Upper lobe of left lung (tissue), 6 donors: ENCODE results near the gene WRNIP1. TPM values are rescaled to one million over a fixed set of nuclear protein-coding genes. Genes with fewer than 3 reads are reported as not detected.

ENCODE experiments used
- ATAC-seq, 2 donors: fragments of 200-7000 bp; cut with Tn5 transposase; one replicate each; pipeline ENCODE4 v1.9.1; 2022; ENCODE audit warnings: mild to moderate bottlenecking in 2 of 2, moderate library complexity in 2 of 2; ENCODE audit not compliant: low FRiP score in 2 of 2
- DNase-seq, 2 donors: peaks; one replicate each; pipeline ENCODE4 v3.0.0-alpha.2; 2019 to 2020
- H3K27ac ChIP-seq, 4 donors: fragments of 200-600 bp; sonication (generic); one replicate each; pipeline ENCODE4 v1.5.1; 2016 to 2019
- H3K27me3 ChIP-seq, 4 donors: fragments of 200-600 bp; sonication (generic); one replicate each; pipeline ENCODE4 v1.5.1; 2017 to 2019
- H3K36me3 ChIP-seq, 4 donors: fragments of 200-600 bp; sonication (generic); one replicate each; pipeline ENCODE4 v1.5.1; 2016 to 2019
- H3K4me1 ChIP-seq, 4 donors: fragments of 200-600 bp; sonication (generic); one replicate each; pipeline ENCODE4 v1.5.1; 2018 to 2019
- H3K4me3 ChIP-seq, 4 donors: fragments of 200-600 bp; sonication (generic); one replicate each; pipeline ENCODE4 v1.5.1; 2017 to 2019; ENCODE audit warnings: mild to moderate bottlenecking in 2 of 4, moderate library complexity in 1 of 4
- H3K9me3 ChIP-seq, 4 donors: fragments of 200-600 bp; sonication (generic); one replicate each; pipeline ENCODE4 v1.5.1; 2018 to 2019
- CTCF ChIP-seq, 6 experiments: fragments of 450-650 bp in 4 of 6; fragments of 200-600 bp in 2 of 6; sonication (generic) in 2 of 6; IDR thresholded peaks; one replicate each; pipeline ENCODE4 v1.5.1; 2016 to 2019; ENCODE audit warnings: antibody characterized with exemption in 6 of 6
- EP300 ChIP-seq, 4 donors: sonication (generic); formaldehyde crosslinking; IDR thresholded peaks; one replicate each; pipeline ENCODE4 v1.5.1; 2017; ENCODE audit warnings: antibody characterized with exemption in 4 of 4, control low read depth in 2 of 4
- POLR2A ChIP-seq, 4 donors: fragments of 450-650 bp; IDR thresholded peaks; one replicate each; pipeline ENCODE4 v1.5.1; 2016 to 2017; ENCODE audit warnings: antibody characterized with exemption in 4 of 4, mild to moderate bottlenecking in 2 of 4
- POLR2AphosphoS5 ChIP-seq, 2 donors: sonication (generic); formaldehyde crosslinking; IDR thresholded peaks; one replicate each; pipeline ENCODE4 v1.5.1; 2017; ENCODE audit warnings: antibody characterized with exemption in 2 of 2
- WGBS, 2 donors: methylation state at CpG; one replicate each; pipeline ENCODE4 v1.1.5; 2017 to 2018; 5-methylcytosine and 5-hydroxymethylcytosine counted together
- total RNA-seq, 6 donors: library from RNA; depleted of rRNA in 4 of 6; stranded (reverse); fragments of >200 nt in 4 of 6; gene quantifications; one replicate each; pipeline versions ENCODE4 v1.1.0 to v1.2.1, GENCODE V29; 2016 to 2021
- donor health status: DM: no; HTN: no; CAD: no; lungs with moderate emphysema.
- donor health status: DM: no; HTN: yes; CAD: no; lungs with severe emphysema.

Gene WRNIP1
- total RNA-seq, 6 donors from 2014 or later: 38.7 to 101 (median 59.2) TPM

DNA sequence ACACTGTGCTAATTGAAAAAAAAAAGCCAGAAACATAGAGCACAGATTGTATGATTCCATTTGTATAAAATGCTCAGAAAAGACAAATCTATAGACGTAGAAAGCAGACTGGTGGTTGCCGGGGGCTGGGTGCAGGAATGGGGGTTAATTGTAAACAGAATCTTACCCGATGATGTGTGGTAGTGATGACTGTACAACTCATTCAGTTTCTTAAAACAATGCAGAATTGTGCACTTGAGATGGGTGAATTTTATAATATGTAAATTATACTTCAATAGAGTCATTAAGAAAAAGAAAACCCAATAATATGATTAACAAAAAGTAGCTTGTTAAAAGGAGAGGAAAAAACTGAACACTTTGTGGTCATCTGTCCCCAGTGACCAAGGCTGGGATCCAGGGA, 10.8 kb upstream of the WRNIP1 start:
- Histone ChIP-seq H3K27me3 (no peaks in the 10 kb centered on the region), H3K4me3 (no peak overlapping the region)
- 79 to 85% methylated on average over 2 to 3 of the region's 3 CpGs for WGBS, 2 donors

GRCh38 chr6:2754911-2755310, 10.3 kb upstream of the WRNIP1 start:
- H3K4me3 ChIP-seq: no peak overlapping the region
- TF ChIP-seq POLR2A (IDR thresholded peaks at IDR 0.05) (no peak), POLR2AphosphoS5 (IDR thresholded peaks at IDR 0.05) (no peak), CTCF (IDR thresholded peaks at IDR 0.05) (no peak)
- H3K9me3 ChIP-seq: no peaks in the 10 kb centered on the region
- no peak for DNase-seq
- ATAC-seq: no peak
- WGBS, 2 donors: 89 to 94% methylated on average over 1 of the region's 1 CpG
- peaks cover under 1 to 5% (median 4%) of the 10 kb centered on the region in 4 donors for H3K4me1 ChIP-seq
- H3K27me3 ChIP-seq: no peaks in the 10 kb centered on the region
- H3K36me3 ChIP-seq: no peaks in the 10 kb centered on the region
- no peak overlapping the region for H3K27ac ChIP-seq

More for the DNA sequence above, 10.8 kb upstream of the WRNIP1 start:
- DNase-seq (no peak), ATAC-seq (no peak)
- Histone ChIP-seq H3K9me3 (no peaks in the 10 kb centered on the region), H3K36me3 (no peaks in the 10 kb centered on the region), H3K4me1 (peaks cover 4 to 8% (median 6%) of the 10 kb centered on the region in 4 donors), H3K27ac (no peak overlapping the region)
- TF ChIP-seq POLR2AphosphoS5 (IDR thresholded peaks at IDR 0.05) (no peak), POLR2A (IDR thresholded peaks at IDR 0.05) (no peak), EP300 (IDR thresholded peaks at IDR 0.05) (no peak)

DNA sequence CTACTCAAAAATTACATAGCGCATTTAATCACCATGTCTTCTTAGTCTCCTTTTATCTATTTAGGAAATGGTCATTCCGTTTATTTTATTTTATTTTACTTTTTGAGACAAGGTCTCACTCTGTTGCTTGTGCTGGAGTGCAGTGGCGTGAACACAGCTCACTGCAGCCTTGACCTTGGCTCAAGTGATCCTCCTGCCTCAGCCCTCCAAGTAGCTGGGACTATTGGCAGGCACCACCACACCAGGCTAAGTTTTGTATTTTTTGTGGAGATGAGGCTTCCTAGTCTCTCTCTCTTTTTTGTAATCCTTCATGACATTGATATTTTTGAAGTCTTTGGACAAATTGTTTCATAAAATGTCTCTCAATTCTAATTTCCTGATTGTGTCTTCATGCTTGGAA, 9.7 kb upstream of the WRNIP1 start:
- Histone ChIP-seq H3K4me1 (no peaks in the 10 kb centered on the region), H3K4me3 (no peak overlapping the region), H3K9me3 (no peaks in the 10 kb centered on the region), H3K27ac (no peak overlapping the region), H3K36me3 (no peaks in the 10 kb centered on the region), H3K27me3 (no peaks in the 10 kb centered on the region)
- TF ChIP-seq POLR2A (IDR thresholded peaks at IDR 0.05): no peak
- TF ChIP-seq EP300 (IDR thresholded peaks at IDR 0.05): no peak
- no peak for TF ChIP-seq CTCF (IDR thresholded peaks at IDR 0.05)
- no peak for TF ChIP-seq POLR2AphosphoS5 (IDR thresholded peaks at IDR 0.05)
- DNase-seq (no peak), ATAC-seq (no peak)
- 88 to 92% methylated on average over 3 of the region's 3 CpGs for WGBS, 2 donors

- Histone ChIP-seq H3K27me3 (no peaks in the 10 kb centered on the region), H3K4me1 (no peaks in the 10 kb centered on the region), H3K27ac (no peak overlapping the region), H3K4me3 (no peak overlapping the region), H3K36me3 (no peaks in the 10 kb centered on the region), H3K9me3 (no peaks in the 10 kb centered on the region)
- ATAC-seq: no peak
- 63 to 81% methylated on average over 2 of the region's 2 CpGs for WGBS, 2 donors
- no peak for DNase-seq
- TF ChIP-seq POLR2AphosphoS5 (IDR thresholded peaks at IDR 0.05): no peak
- TF ChIP-seq POLR2A (IDR thresholded peaks at IDR 0.05): no peak
- no peak for TF ChIP-seq EP300 (IDR thresholded peaks at IDR 0.05)
These were observed 9.0 kb upstream of the WRNIP1 start for GRCh38 chr6:2756241-2756640.

DNA sequence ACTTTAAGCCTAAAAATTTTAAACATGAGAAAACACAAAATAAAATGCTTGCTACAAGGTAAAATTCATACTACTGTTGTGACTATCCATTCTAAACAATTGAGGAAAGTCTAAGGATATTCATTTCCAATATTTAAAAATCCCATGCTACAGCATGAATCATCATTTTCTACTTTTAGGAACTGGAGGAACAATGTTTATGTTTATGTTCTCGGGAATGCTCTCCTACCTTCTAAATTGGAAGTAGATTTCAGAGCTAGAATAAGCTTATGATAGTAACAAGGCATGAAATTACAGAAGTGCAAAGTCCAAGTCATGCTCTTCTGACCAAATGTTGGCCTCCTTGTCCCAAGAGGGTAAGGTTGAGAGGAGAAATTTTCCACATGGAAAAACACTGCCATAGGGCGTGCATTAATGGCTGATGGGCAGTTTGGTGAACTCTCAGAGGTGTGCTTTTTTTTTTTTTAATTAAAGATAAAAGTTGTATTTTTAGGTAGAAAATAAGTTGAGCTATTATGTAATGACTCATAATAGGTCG, 8.4 kb upstream of the WRNIP1 start:
- Histone ChIP-seq H3K9me3 (no peaks in the 10 kb centered on the region), H3K4me1 (no peaks in the 10 kb centered on the region), H3K27ac (no peak overlapping the region), H3K27me3 (no peaks in the 10 kb centered on the region), H3K4me3 (no peak overlapping the region), H3K36me3 (no peaks in the 10 kb centered on the region)
- WGBS, 2 donors: 83 to 84% methylated on average over 3 of the region's 3 CpGs
- DNase-seq: no peak
- TF ChIP-seq POLR2A (IDR thresholded peaks at IDR 0.05): no peak
- TF ChIP-seq POLR2AphosphoS5 (IDR thresholded peaks at IDR 0.05): no peak
- TF ChIP-seq CTCF (IDR thresholded peaks at IDR 0.05): no peak
- no peak for TF ChIP-seq EP300 (IDR thresholded peaks at IDR 0.05)
- ATAC-seq: no peak

DNA sequence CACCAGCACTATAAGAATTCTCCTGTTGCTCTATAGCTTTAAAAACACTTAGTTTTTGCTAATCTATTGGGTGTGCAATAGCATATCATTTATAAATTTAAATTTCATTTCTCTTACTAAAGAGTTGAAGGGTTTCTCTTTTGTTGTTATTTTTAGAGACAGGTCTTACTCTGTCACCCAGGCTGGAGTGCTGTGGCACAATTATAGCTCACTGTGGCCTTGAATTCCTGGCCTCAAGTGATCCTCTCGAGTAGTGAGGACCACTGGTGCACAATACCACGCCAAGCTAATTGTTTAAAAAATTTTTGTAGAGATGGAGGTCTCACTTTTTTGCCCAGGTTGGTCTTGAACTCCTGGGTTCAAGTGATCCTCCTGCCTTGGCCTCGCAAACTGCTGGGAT, 6.2 kb upstream of the WRNIP1 start:
- ATAC-seq (no peak), DNase-seq (no peak)
- no peaks in the 10 kb centered on the region for H3K27me3 ChIP-seq
- no peak overlapping the region for H3K4me3 ChIP-seq
- H3K9me3 ChIP-seq: no peaks in the 10 kb centered on the region
- H3K36me3 ChIP-seq: no peaks in the 10 kb centered on the region
- H3K4me1 ChIP-seq: peaks cover 0 to under 1% (median 0%) of the 10 kb centered on the region in 4 donors
- H3K27ac ChIP-seq: no peak overlapping the region
- 70 to 86% methylated on average over 3 of the region's 3 CpGs for WGBS, 2 donors
- no peak for TF ChIP-seq CTCF (IDR thresholded peaks at IDR 0.05)
- no peak for TF ChIP-seq POLR2AphosphoS5 (IDR thresholded peaks at IDR 0.05)
- no peak for TF ChIP-seq POLR2A (IDR thresholded peaks at IDR 0.05)
- TF ChIP-seq EP300 (IDR thresholded peaks at IDR 0.05): no peak
